DOHH2 (cell line): Measurements from ENCODE around the gene JAM2.

ENCODE experiments used
- EZH2phosphoT487 ChIP-seq: fragments of 200-600 bp; sonication (generic); IDR thresholded peaks from 2 replicates; pipeline ENCODE4 v1.6.1; 2017; ENCODE audit warnings: borderline replicate concordance, mild to moderate bottlenecking, antibody characterized with exemption, low read length, moderate library complexity, mixed read lengths
- TF ChIP-seq, protein P1 (sequence below): fragments of 200-600 bp; sonication (generic); IDR thresholded peaks from one replicate; pipeline ENCODE4 v1.5.1; 2014; ENCODE audit warnings: antibody characterized with exemption, mild to moderate bottlenecking, low read depth, low read length; ENCODE audit not compliant: poor library complexity, severe bottlenecking

GRCh38 chr21:25717491-25718147, 78.6 kb downstream of the JAM2 start:
- TF ChIP-seq, protein P1, sequence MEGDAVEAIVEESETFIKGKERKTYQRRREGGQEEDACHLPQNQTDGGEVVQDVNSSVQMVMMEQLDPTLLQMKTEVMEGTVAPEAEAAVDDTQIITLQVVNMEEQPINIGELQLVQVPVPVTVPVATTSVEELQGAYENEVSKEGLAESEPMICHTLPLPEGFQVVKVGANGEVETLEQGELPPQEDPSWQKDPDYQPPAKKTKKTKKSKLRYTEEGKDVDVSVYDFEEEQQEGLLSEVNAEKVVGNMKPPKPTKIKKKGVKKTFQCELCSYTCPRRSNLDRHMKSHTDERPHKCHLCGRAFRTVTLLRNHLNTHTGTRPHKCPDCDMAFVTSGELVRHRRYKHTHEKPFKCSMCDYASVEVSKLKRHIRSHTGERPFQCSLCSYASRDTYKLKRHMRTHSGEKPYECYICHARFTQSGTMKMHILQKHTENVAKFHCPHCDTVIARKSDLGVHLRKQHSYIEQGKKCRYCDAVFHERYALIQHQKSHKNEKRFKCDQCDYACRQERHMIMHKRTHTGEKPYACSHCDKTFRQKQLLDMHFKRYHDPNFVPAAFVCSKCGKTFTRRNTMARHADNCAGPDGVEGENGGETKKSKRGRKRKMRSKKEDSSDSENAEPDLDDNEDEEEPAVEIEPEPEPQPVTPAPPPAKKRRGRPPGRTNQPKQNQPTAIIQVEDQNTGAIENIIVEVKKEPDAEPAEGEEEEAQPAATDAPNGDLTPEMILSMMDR = no peak
- TF ChIP-seq EZH2phosphoT487 = no peak
